ENCODE data around the gene CYP4V2. TPM values are rescaled to one million over a fixed set of nuclear protein-coding genes. Genes with fewer than 3 reads are reported as not detected.

The CYP4V2 gene
- total and polyA plus RNA-seq, 2 donors from 2014 or later = 29.5 to 69.8 TPM

- no peak overlapping the region for H3K4me3 ChIP-seq (ENCODE audit: low read length in 3 of 3)
- H3K27ac ChIP-seq (ENCODE audit: low read depth in 2 of 2, low read length in 2 of 2) = no peak overlapping the region
- intact Hi-C loops (cut with DNase I) = no loop called here
- peak in 1 of 5 donors; percentile 14 for DNase-seq
- H3K27me3 ChIP-seq (ENCODE audit: control insufficient read depth, insufficient read depth, low read length) = no peaks in the 10 kb centered on the region
- no peaks in the 10 kb centered on the region for H3K9me3 ChIP-seq (ENCODE audit: control insufficient read depth in 2 of 3, insufficient read depth in 1 of 3, low read length in 3 of 3)
- FAIRE-seq = no peak
- TF ChIP-seq CTCF (IDR thresholded peaks at IDR 0.05; ENCODE audit: borderline replicate concordance, extremely low read depth, insufficient read depth) = no peak
- no peaks in the 10 kb centered on the region for H3K4me1 ChIP-seq (ENCODE audit: control insufficient read depth in 2 of 3, insufficient read depth in 2 of 3, low read depth in 1 of 3, low read length in 3 of 3)
- no peak overlapping the region for H3K9ac ChIP-seq (ENCODE audit: low read length in 3 of 3)
- H3K36me3 ChIP-seq (ENCODE audit: control insufficient read depth in 2 of 3, insufficient read depth in 3 of 3, low read length in 3 of 3) = peaks cover 0 to 3% (median 0%) of the 10 kb centered on the region in 3 donors
These were observed 25.2 kb downstream of the CYP4V2 start for GRCh38 chr4:186216465-186217024.

- Histone ChIP-seq H3K36me3 (ENCODE audit: control insufficient read depth in 2 of 3, insufficient read depth in 3 of 3, low read length in 3 of 3) (no peaks in the 10 kb centered on the region), H3K9me3 (ENCODE audit: control insufficient read depth in 2 of 3, insufficient read depth in 1 of 3, low read length in 3 of 3) (no peaks in the 10 kb centered on the region), H3K27ac (ENCODE audit: low read depth in 2 of 2, low read length in 2 of 2) (no peak overlapping the region), H3K4me1 (ENCODE audit: control insufficient read depth in 2 of 3, insufficient read depth in 2 of 3, low read depth in 1 of 3, low read length in 3 of 3) (no peaks in the 10 kb centered on the region), H3K27me3 (ENCODE audit: control insufficient read depth, insufficient read depth, low read length) (no peaks in the 10 kb centered on the region), H3K9ac (ENCODE audit: low read length in 3 of 3) (no peak overlapping the region), H3K4me3 (ENCODE audit: low read length in 3 of 3) (no peak overlapping the region)
- DNase-seq (no peak), FAIRE-seq (no peak)
- TF ChIP-seq CTCF (IDR thresholded peaks at IDR 0.05; ENCODE audit: borderline replicate concordance, extremely low read depth, insufficient read depth) = no peak
- intact Hi-C loops (cut with DNase I) = no loop called here
These were observed 26.4 kb downstream of the CYP4V2 start for GRCh38 chr4:186217733-186218293.

GRCh38 chr4:186221624-186222023, 30.3 kb downstream of the CYP4V2 start:
- FAIRE-seq (no peak), DNase-seq (no peak)
- no peak overlapping the region for H3K27ac ChIP-seq (ENCODE audit: low read depth in 2 of 2, low read length in 2 of 2)
- H3K4me1 ChIP-seq (ENCODE audit: control insufficient read depth in 2 of 3, insufficient read depth in 2 of 3, low read depth in 1 of 3, low read length in 3 of 3) = peaks cover 0 to 2% (median 0%) of the 10 kb centered on the region in 3 donors
- no peak overlapping the region for H3K4me3 ChIP-seq (ENCODE audit: low read length in 3 of 3)
- intact Hi-C loops (cut with DNase I) = no loop called here
- no peaks in the 10 kb centered on the region for H3K36me3 ChIP-seq (ENCODE audit: control insufficient read depth in 2 of 3, insufficient read depth in 3 of 3, low read length in 3 of 3)
- TF ChIP-seq CTCF (IDR thresholded peaks at IDR 0.05; ENCODE audit: borderline replicate concordance, extremely low read depth, insufficient read depth) = no peak
- no peak overlapping the region for H3K9ac ChIP-seq (ENCODE audit: low read length in 3 of 3)
- no peaks in the 10 kb centered on the region for H3K27me3 ChIP-seq (ENCODE audit: control insufficient read depth, insufficient read depth, low read length)
- peaks cover 0 to 4% (median 4%) of the 10 kb centered on the region in 3 donors for H3K9me3 ChIP-seq (ENCODE audit: control insufficient read depth in 2 of 3, insufficient read depth in 1 of 3, low read length in 3 of 3)

Data from kidney (tissue), 14 donors.